ENCODE measurements around the gene R3HDM2. TPM values are rescaled to one million over a fixed set of nuclear protein-coding genes. Genes with fewer than 3 reads are reported as not detected.

R3HDM2 gene
- total RNA-seq, 4 donors from 2014 or later = 21.7 to 37.6 (median 29.3) TPM

DNA sequence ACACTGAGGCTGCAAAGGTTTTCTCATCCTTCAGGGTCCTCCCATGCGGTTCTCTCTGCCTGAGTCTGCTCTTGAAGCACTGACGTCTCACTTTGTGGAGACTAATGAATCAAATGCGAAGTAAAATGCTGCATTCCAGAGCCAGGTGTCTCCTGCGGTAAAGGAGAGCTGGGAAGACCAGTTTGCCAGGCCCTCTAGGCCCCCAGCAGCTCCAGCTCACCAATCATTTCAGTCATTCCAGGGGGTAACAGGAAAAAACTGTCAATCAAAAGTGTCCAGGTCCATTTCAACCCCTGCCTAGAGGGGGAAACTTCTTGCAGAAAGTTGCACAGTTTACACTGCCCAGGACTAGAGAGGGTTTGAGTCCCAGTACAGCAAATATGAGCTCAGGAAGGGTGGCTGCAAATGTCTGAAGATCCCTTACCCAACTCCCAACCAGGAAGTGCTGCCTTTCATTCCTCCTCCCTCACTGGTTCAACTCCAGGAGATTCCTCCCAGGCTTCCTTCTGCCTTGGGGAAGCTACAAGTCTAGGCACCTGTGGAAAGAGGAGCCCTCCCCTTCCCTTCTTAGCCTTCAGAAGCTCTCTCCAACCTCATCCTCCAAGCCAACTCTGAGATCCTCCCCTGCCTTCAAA is 217.0 kb downstream of the R3HDM2 start:
- no peak overlapping the region for H3K27ac ChIP-seq
- H3K9me3 ChIP-seq = no peaks in the 10 kb centered on the region
- TF ChIP-seq, protein P1, sequence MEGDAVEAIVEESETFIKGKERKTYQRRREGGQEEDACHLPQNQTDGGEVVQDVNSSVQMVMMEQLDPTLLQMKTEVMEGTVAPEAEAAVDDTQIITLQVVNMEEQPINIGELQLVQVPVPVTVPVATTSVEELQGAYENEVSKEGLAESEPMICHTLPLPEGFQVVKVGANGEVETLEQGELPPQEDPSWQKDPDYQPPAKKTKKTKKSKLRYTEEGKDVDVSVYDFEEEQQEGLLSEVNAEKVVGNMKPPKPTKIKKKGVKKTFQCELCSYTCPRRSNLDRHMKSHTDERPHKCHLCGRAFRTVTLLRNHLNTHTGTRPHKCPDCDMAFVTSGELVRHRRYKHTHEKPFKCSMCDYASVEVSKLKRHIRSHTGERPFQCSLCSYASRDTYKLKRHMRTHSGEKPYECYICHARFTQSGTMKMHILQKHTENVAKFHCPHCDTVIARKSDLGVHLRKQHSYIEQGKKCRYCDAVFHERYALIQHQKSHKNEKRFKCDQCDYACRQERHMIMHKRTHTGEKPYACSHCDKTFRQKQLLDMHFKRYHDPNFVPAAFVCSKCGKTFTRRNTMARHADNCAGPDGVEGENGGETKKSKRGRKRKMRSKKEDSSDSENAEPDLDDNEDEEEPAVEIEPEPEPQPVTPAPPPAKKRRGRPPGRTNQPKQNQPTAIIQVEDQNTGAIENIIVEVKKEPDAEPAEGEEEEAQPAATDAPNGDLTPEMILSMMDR (IDR thresholded peaks at IDR 0.05) = no peak
- no peak for TF ChIP-seq POLR2A (IDR thresholded peaks at IDR 0.05)
- H3K36me3 ChIP-seq = peaks cover 7 to 42% (median 17%) of the 10 kb centered on the region in 3 donors
- intact Hi-C loops (cut with DNase I) = no loop called here
- 0 to 20% methylated on average over 1 of the region's 4 CpGs for WGBS, 2 donors
- peaks cover 0 to 53% (median 6%) of the 10 kb centered on the region in 4 donors for H3K27me3 ChIP-seq
- no peak for DNase-seq
- H3K4me3 ChIP-seq = no peak overlapping the region
- peaks cover 29 to 61% (median 35%) of the 10 kb centered on the region in 3 donors for H3K4me1 ChIP-seq

DNA sequence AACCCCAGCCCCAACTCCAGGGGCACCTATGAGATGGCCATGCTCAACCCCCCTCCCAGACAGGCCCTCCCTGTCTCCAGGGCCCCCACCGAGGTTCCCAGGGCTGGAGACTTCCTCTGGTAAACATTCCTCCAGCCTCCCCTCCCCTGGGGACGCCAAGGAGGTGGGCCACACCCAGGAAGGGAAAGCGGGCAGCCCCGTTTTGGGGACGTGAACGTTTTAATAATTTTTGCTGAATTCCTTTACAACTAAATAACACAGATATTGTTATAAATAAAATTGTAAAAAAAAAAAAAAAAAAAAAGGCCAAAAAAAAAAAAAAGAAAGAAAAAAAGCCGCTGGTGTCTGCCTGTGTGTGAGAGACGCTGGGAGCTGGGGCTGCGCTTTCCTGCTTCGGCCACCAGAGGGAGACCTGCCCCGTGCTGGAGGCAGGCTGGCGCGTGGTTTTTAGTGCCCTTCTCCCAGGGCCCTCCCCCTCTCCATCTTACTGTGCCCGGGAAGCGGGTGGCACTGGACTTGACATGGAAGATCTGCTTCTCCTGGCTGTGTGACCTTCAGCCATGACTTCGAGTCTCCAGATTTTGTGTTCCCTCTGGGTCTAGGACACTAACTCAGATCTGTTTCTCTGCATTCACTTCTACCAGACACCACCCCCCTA is 217.7 kb downstream of the R3HDM2 start:
- no peak for DNase-seq
- no peak overlapping the region for H3K27ac ChIP-seq
- peaks cover 7 to 48% (median 19%) of the 10 kb centered on the region in 3 donors for H3K36me3 ChIP-seq
- H3K27me3 ChIP-seq = peaks cover 0 to 46% (median 6%) of the 10 kb centered on the region in 4 donors
- WGBS, 2 donors = 1 to 9% methylated on average over 15 to 16 of the region's 16 CpGs
- H3K4me1 ChIP-seq = peaks cover 29 to 54% (median 35%) of the 10 kb centered on the region in 3 donors
- no peaks in the 10 kb centered on the region for H3K9me3 ChIP-seq
- H3K4me3 ChIP-seq = no peak overlapping the region
- intact Hi-C loops (cut with DNase I) = no loop called here
- no peak for TF ChIP-seq POLR2A (IDR thresholded peaks at IDR 0.05)
- TF ChIP-seq, protein P1 (IDR thresholded peaks at IDR 0.05) = peak; percentile 86 to 95 (median 92)

DNA sequence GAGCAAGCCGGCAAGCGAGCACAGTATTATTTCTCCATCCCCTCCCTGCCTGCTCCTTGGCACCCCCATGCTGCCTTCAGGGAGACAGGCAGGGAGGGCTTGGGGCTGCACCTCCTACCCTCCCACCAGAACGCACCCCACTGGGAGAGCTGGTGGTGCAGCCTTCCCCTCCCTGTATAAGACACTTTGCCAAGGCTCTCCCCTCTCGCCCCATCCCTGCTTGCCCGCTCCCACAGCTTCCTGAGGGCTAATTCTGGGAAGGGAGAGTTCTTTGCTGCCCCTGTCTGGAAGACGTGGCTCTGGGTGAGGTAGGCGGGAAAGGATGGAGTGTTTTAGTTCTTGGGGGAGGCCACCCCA is 218.2 kb downstream of the R3HDM2 start:
- no peaks in the 10 kb centered on the region for H3K9me3 ChIP-seq
- TF ChIP-seq, protein P1 (IDR thresholded peaks at IDR 0.05) = no peak
- TF ChIP-seq POLR2A (IDR thresholded peaks at IDR 0.05) = no peak
- H3K36me3 ChIP-seq = peaks cover 7 to 54% (median 19%) of the 10 kb centered on the region in 3 donors
- intact Hi-C loops (cut with DNase I) = no loop called here
- peaks cover 28 to 49% (median 31%) of the 10 kb centered on the region in 3 donors for H3K4me1 ChIP-seq
- no peak overlapping the region for H3K4me3 ChIP-seq
- DNase-seq = no peak
- H3K27me3 ChIP-seq = peaks cover 0 to 41% (median 4%) of the 10 kb centered on the region in 4 donors
- 63 to 95% methylated on average over 4 to 5 of the region's 7 CpGs for whole genome bisulfite sequencing, 2 donors
- H3K27ac ChIP-seq = no peak overlapping the region

DNA sequence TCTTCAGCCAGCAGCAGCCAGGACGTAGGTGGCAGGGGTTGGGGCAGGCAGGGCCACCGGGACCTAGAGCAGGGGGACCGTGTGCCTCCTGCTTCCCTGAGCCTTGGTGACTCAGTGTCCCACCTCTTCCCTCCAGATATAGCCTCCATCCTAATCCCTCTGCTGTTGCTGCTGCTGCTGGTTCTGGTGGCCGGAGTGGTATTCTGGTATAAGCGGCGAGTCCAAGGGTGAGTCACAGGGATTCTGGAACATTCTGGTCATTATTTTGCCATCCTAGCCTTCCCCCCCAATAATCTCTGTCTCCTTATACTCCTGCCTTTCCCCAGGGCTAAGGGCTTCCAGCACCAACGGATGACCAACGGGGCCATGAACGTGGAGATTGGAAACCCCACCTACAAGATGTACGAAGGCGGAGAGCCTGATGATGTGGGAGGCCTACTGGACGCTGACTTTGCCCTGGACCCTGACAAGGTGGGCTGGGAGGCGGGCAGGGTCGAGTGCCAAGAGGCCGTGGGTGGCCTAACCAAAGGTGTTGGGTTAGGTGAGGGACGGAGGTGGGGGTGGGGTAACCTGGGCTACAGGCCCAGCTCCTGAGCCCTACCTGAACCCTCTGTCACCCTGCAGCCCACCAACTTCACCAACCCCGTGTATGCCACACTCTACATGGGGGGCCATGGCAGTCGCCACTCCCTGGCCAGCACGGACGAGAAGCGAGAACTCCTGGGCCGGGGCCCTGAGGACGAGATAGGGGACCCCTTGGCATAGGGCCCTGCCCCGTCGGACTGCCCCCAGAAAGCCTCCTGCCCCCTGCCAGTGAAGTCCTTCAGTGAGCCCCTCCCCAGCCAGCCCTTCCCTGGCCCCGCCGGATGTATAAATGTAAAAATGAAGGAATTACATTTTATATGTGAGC is 218.8 kb downstream of the R3HDM2 start:
- no peak for TF ChIP-seq POLR2A (IDR thresholded peaks at IDR 0.05)
- TF ChIP-seq, protein P1 (IDR thresholded peaks at IDR 0.05) = no peak
- H3K36me3 ChIP-seq = peaks cover 7 to 60% (median 19%) of the 10 kb centered on the region in 3 donors
- H3K27ac ChIP-seq = no peak overlapping the region
- no peak for DNase-seq
- intact Hi-C loops (cut with DNase I) = no loop called here
- 79 to 90% methylated on average over 8 to 24 of the region's 27 CpGs for WGBS, 2 donors
- peaks cover 22 to 43% (median 25%) of the 10 kb centered on the region in 3 donors for H3K4me1 ChIP-seq
- no peaks in the 10 kb centered on the region for H3K9me3 ChIP-seq
- H3K4me3 ChIP-seq = no peak overlapping the region
- peaks cover 0 to 34% (median under 1%) of the 10 kb centered on the region in 4 donors for H3K27me3 ChIP-seq
